Trophoblast cell (in vitro differentiated cells and primary cell): ENCODE data around the gene ATG4D.

Source experiments
- DNase-seq, 2 donors: peaks; one replicate each; pipeline ENCODE4 v3.0.0-alpha.2; 2016
- H2AFZ ChIP-seq: 2 replicates; pipeline ENCODE4 v1.6.1; 2013; ENCODE audit warnings: low read length, moderate library complexity, mild to moderate bottlenecking; ENCODE audit not compliant: insufficient read depth, poor library complexity
- H2AK5ac ChIP-seq: 2 replicates; pipeline ENCODE4 v1.6.1; 2013; ENCODE audit warnings: mild to moderate bottlenecking, low read length
- H2BK120ac ChIP-seq: 2 replicates; pipeline ENCODE4 v1.6.1; 2013; ENCODE audit warnings: low read length, mild to moderate bottlenecking, moderate library complexity; ENCODE audit not compliant: insufficient read depth, poor library complexity
- H2BK12ac ChIP-seq: 2 replicates; pipeline ENCODE4 v1.6.1; 2013; ENCODE audit warnings: mild to moderate bottlenecking, low read length, moderate library complexity
- H2BK5ac ChIP-seq: 2 replicates; pipeline ENCODE4 v1.6.1; 2013; ENCODE audit warnings: low read length, low read depth, moderate library complexity, mild to moderate bottlenecking; ENCODE audit not compliant: poor library complexity
- H3K14ac ChIP-seq: 2 replicates; pipeline ENCODE4 v1.6.1; 2013; ENCODE audit warnings: mild to moderate bottlenecking, low read length
- H3K18ac ChIP-seq: 2 replicates; pipeline ENCODE4 v1.6.1; 2013; ENCODE audit warnings: mild to moderate bottlenecking, low read length
- H3K23ac ChIP-seq: 2 replicates; pipeline ENCODE4 v1.6.1; 2013; ENCODE audit warnings: low read length
- H3K27ac ChIP-seq: 2 replicates; pipeline ENCODE4 v1.5.1; 2013; ENCODE audit warnings: low read depth, mild to moderate bottlenecking, inconsistent platforms, low read length, moderate library complexity
- H3K27me3 ChIP-seq: 2 replicates; pipeline ENCODE4 v1.6.1; 2013; ENCODE audit warnings: inconsistent platforms, mild to moderate bottlenecking, low read length, moderate library complexity; ENCODE audit not compliant: insufficient read depth
- H3K36me3 ChIP-seq, 2 experiments: 1 replicate in 1 of 2; 2 replicates in 1 of 2; pipeline ENCODE4 v1.6.1; 2013; ENCODE audit warnings: low read length in 2 of 2, mild to moderate bottlenecking in 2 of 2, moderate library complexity in 1 of 2; ENCODE audit not compliant: insufficient read depth in 2 of 2, control insufficient read depth in 1 of 2
- H3K4ac ChIP-seq: 2 replicates; pipeline ENCODE4 v1.6.1; 2013; ENCODE audit warnings: low read depth, mild to moderate bottlenecking, low read length, moderate library complexity
- H3K4me1 ChIP-seq, 2 experiments: 1 replicate in 1 of 2; 2 replicates in 1 of 2; pipeline ENCODE4 v1.6.1; 2013; ENCODE audit warnings: low read length in 2 of 2, mild to moderate bottlenecking in 2 of 2, moderate library complexity in 1 of 2; ENCODE audit not compliant: insufficient read depth in 2 of 2, control insufficient read depth in 1 of 2
- H3K4me2 ChIP-seq: 2 replicates; pipeline ENCODE4 v1.6.1; 2013; ENCODE audit warnings: inconsistent platforms, mild to moderate bottlenecking, low read length, moderate library complexity
- H3K4me3 ChIP-seq: 2 replicates; pipeline ENCODE4 v1.5.1; 2013; ENCODE audit warnings: mild to moderate bottlenecking, low read depth, low read length, inconsistent platforms
- H3K79me1 ChIP-seq: one replicate; pipeline ENCODE4 v1.6.1; 2013; ENCODE audit warnings: low read length
- H3K79me2 ChIP-seq: 2 replicates; pipeline ENCODE4 v1.6.1; 2013; ENCODE audit warnings: low read length, mild to moderate bottlenecking; ENCODE audit not compliant: control insufficient read depth, insufficient read depth, poor library complexity
- H3K9ac ChIP-seq: 2 replicates; pipeline ENCODE4 v1.6.1; 2013; ENCODE audit warnings: mild to moderate bottlenecking, low read length
- H3K9me3 ChIP-seq: 2 replicates; pipeline ENCODE4 v1.6.1; 2013; ENCODE audit warnings: low read depth, mild to moderate bottlenecking, control low read depth, inconsistent platforms, low read length; ENCODE audit not compliant: insufficient read depth
- H4K12ac ChIP-seq: 2 replicates; pipeline ENCODE4 v1.6.1; 2013; ENCODE audit warnings: low read depth, mild to moderate bottlenecking, low read length, moderate library complexity
- H4K8ac ChIP-seq: 2 replicates; pipeline ENCODE4 v1.6.1; 2013; ENCODE audit warnings: low read depth, mild to moderate bottlenecking, low read length, moderate library complexity
- H4K91ac ChIP-seq: one replicate; pipeline ENCODE4 v1.6.1; 2013; ENCODE audit warnings: low read depth, mild to moderate bottlenecking, low read length, moderate library complexity
- WGBS: extraction: QIAGEN DNeasy Blood & Tissue Kit; methylation state at CpG from one replicate; pipeline ENCODE4 v1.1.7; 2013; ENCODE audit warnings: missing lambda C conversion rate; ENCODE audit not compliant: insufficient read length, insufficient coverage; ENCODE audit errors: extremely low coverage; 5-methylcytosine and 5-hydroxymethylcytosine counted together

Gene ATG4D

GRCh38 chr19:10565567-10566407, 22.1 kb downstream of the ATG4D start, which contains the start of gene KRI1:
TSS of gene KRI1 (minus strand) at chr19:10566010. CDS start at chr19:10565999, 11 bp downstream.
- Histone ChIP-seq H4K8ac (peak within 1 kb of the TSS; percentile 92), H3K79me2 (peaks cover 9% of the 10 kb centered on the region), H3K23ac (no peak within 1 kb of the TSS), H2AK5ac (peak within 1 kb of the TSS; percentile 79), H2BK120ac (peak within 1 kb of the TSS; percentile 85), H3K27me3 (no peaks in the 10 kb centered on the region), H2BK5ac (peak within 1 kb of the TSS; percentile 26), H3K9ac (peak within 1 kb of the TSS; percentile 76), H2BK12ac (peak within 1 kb of the TSS; percentile 18), H3K4me3 (peak within 1 kb of the TSS; percentile 87), H3K4ac (peak within 1 kb of the TSS; percentile 22), H3K18ac (peak within 1 kb of the TSS; percentile 93), H2AFZ (peak within 1 kb of the TSS; percentile 80), H3K79me1 (peaks cover 9% of the 10 kb centered on the region), H3K14ac (peak within 1 kb of the TSS; percentile 96), H4K91ac (peak within 1 kb of the TSS; percentile 85), H3K36me3 (peaks cover 6 to 9% of the 10 kb centered on the region in 2 experiments), H3K4me1 (peaks cover 9 to 14% of the 10 kb centered on the region in 2 experiments), H3K4me2 (peak within 1 kb of the TSS; percentile 78), H4K12ac (peak within 1 kb of the TSS; percentile 83), H3K9me3 (peaks cover 2% of the 10 kb centered on the region), H3K27ac (no peak within 1 kb of the TSS)
- DNase-seq = peak; percentile 98 to 99
- no CpG with 5 or more reads among the region's 94 CpGs for WGBS

- Histone ChIP-seq H4K8ac (peak overlapping the region; percentile 43), H4K12ac (no peak overlapping the region), H3K79me2 (peaks cover 9% of the 10 kb centered on the region), H3K4me3 (peak overlapping the region; percentile 69), H2BK120ac (no peak overlapping the region), H3K36me3 (peaks cover 2 to 4% of the 10 kb centered on the region in 2 experiments), H3K4ac (no peak overlapping the region), H3K9me3 (peaks cover 2% of the 10 kb centered on the region), H4K91ac (no peak overlapping the region), H2BK12ac (no peak overlapping the region), H3K14ac (no peak overlapping the region), H2AK5ac (no peak overlapping the region), H3K23ac (no peak overlapping the region), H2AFZ (peak overlapping the region; percentile 63), H3K9ac (no peak overlapping the region), H3K79me1 (peaks cover 9% of the 10 kb centered on the region), H3K27me3 (no peaks in the 10 kb centered on the region), H3K4me1 (peaks cover 9 to 14% of the 10 kb centered on the region in 2 experiments), H3K4me2 (peak overlapping the region; percentile 78), H2BK5ac (no peak overlapping the region), H3K27ac (no peak overlapping the region), H3K18ac (no peak overlapping the region)
- DNase-seq = no peak
- WGBS = no CpG with 5 or more reads among the region's 4 CpGs
Observed at GRCh38 chr19:10566408-10566657, 22.6 kb downstream of the ATG4D start.

- WGBS = no CpG with 5 or more reads among the region's 19 CpGs
- Histone ChIP-seq H2AK5ac (no peak overlapping the region), H3K27me3 (no peaks in the 10 kb centered on the region), H2BK5ac (no peak overlapping the region), H4K8ac (no peak overlapping the region), H3K4ac (no peak overlapping the region), H3K18ac (no peak overlapping the region), H4K12ac (no peak overlapping the region), H3K9me3 (peaks cover 2% of the 10 kb centered on the region), H3K4me1 (peaks cover 9 to 14% of the 10 kb centered on the region in 2 experiments), H3K4me3 (no peak overlapping the region), H3K14ac (no peak overlapping the region), H2BK12ac (no peak overlapping the region), H2AFZ (no peak overlapping the region), H4K91ac (no peak overlapping the region), H3K9ac (no peak overlapping the region), H3K23ac (no peak overlapping the region), H2BK120ac (no peak overlapping the region), H3K79me2 (peaks cover 9% of the 10 kb centered on the region), H3K36me3 (peaks cover 0 to 3% of the 10 kb centered on the region in 2 experiments), H3K27ac (no peak overlapping the region), H3K4me2 (no peak overlapping the region), H3K79me1 (peaks cover 9% of the 10 kb centered on the region)
- peak; percentile 36 to 42 for DNase-seq
Observed at GRCh38 chr19:10566658-10567410, 23.1 kb downstream of the ATG4D start.

GRCh38 chr19:10567656-10568055, 24.0 kb downstream of the ATG4D start:
- Histone ChIP-seq H3K14ac (no peak overlapping the region), H3K9ac (no peak overlapping the region), H3K4me3 (no peak overlapping the region), H3K36me3 (no peaks in the 10 kb centered on the region), H3K4ac (no peak overlapping the region), H3K4me2 (peak overlapping the region; percentile 67), H2BK12ac (no peak overlapping the region), H3K79me2 (peaks cover 9% of the 10 kb centered on the region), H2AFZ (no peak overlapping the region), H3K23ac (no peak overlapping the region), H3K9me3 (peaks cover 2% of the 10 kb centered on the region), H2BK120ac (no peak overlapping the region), H3K27me3 (no peaks in the 10 kb centered on the region), H3K79me1 (peaks cover 9% of the 10 kb centered on the region), H3K18ac (no peak overlapping the region), H2AK5ac (no peak overlapping the region), H4K8ac (no peak overlapping the region), H4K91ac (no peak overlapping the region), H3K27ac (no peak overlapping the region), H3K4me1 (peaks cover 9 to 14% of the 10 kb centered on the region in 2 experiments), H4K12ac (no peak overlapping the region), H2BK5ac (no peak overlapping the region)
- no CpG with 5 or more reads among the region's 5 CpGs for WGBS
- DNase-seq = no peak
